BLaER1 treated with 17β-estradiol and CSF1 and Interleukin-3, amounts not matched to agents 10 nM and 100 nM (cell line): ENCODE data around the gene SCN1B.

Source experiments
- H3K27ac ChIP-seq, 11 experiments: shearing (Covaris generic); formaldehyde crosslinking; 2 replicates each; pipeline ENCODE4 v1.8.1; 2022
- H3K27me3 ChIP-seq, 11 experiments: shearing (Covaris generic); formaldehyde crosslinking; 2 replicates each; pipeline ENCODE4 v1.8.1; 2022
- H3K36me3 ChIP-seq, 11 experiments: shearing (Covaris generic); formaldehyde crosslinking; 2 replicates each; pipeline ENCODE4 v1.8.1; 2022
- H3K4me1 ChIP-seq, 10 experiments: shearing (Covaris generic); formaldehyde crosslinking; 2 replicates each; pipeline ENCODE4 v1.8.1; 2022
- H3K4me2 ChIP-seq, 11 experiments: shearing (Covaris generic); formaldehyde crosslinking; 2 replicates each; pipeline ENCODE4 v1.8.1; 2022
- H3K4me3 ChIP-seq, 10 experiments: shearing (Covaris generic); formaldehyde crosslinking; 2 replicates each; pipeline ENCODE4 v1.8.1; 2022
- H3K9ac ChIP-seq, 11 experiments: shearing (Covaris generic); formaldehyde crosslinking; 2 replicates each; pipeline ENCODE4 v1.8.1; 2022
- H3K9me3 ChIP-seq, 11 experiments: shearing (Covaris generic); formaldehyde crosslinking; replicated peaks in 1 of 11; 2 replicates each; pipeline ENCODE4 v1.8.1; 2022
- H4K20me1 ChIP-seq, 11 experiments: shearing (Covaris generic); formaldehyde crosslinking; 2 replicates each; pipeline ENCODE4 v1.8.1; 2022
- Cebpa-rat ChIP-seq, 11 experiments: shearing (Covaris generic); IDR thresholded peaks; 2 replicates each; pipeline ENCODE4 v1.8.1; 2022

The SCN1B gene

DNA sequence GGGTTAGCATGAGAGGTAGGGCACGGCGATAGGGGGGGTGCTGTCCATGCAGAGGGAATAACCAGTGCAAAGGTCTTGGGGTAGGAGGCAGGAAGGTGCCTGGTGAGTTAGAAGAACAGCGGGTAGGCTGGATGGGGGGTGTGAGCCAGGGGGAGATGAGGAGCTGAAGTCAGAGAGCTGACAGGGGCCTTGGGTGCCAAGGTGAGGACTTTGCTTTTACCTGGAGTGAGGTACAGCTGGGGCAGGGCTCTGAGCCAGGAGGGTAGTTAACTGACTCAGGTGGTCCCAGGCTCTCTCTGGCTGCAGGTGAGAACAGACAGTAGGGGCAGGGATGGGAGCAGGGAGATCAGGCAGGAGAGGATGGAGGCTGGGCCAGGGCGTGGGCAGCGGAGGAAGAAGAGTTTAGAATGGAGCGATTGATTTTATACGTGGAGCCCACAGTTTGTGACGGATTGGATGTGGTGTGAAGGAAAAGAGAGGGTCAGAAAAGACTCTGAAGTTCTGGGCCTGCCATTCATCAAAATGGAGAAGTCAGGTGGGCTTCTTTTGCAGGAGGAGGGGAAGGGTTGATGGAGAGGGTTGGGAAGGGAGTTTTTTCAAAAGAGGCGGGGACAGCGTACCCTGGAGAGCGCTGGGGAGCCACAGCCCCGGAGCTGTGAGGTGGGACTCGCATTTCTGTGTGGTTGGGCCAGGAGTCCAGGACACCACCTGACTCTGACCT is 31.3 kb upstream of the SCN1B start:
- peaks cover 0 to 18% (median 14%) of the 10 kb centered on the region in 11 experiments; a peak in 19 of 22 replicates for H3K36me3 ChIP-seq
- H3K27ac ChIP-seq, result peak overlapping the region; percentile 89 to 97 (median 93); a peak in 21 of 22 replicates
- H4K20me1 ChIP-seq, result peaks cover 20 to 33% (median 31%) of the 10 kb centered on the region in 11 experiments; a peak in 21 of 22 replicates
- peak overlapping the region; percentile 89 to 99 (median 97) for H3K4me2 ChIP-seq
- no peaks in the 10 kb centered on the region for H3K27me3 ChIP-seq
- peak overlapping the region; percentile 88 to 98 (median 92) for H3K4me3 ChIP-seq
- peaks cover 18 to 24% (median 23%) of the 10 kb centered on the region in 11 experiments for H3K9me3 ChIP-seq
- H3K4me1 ChIP-seq, result peaks cover 55 to 75% (median 71%) of the 10 kb centered on the region in 10 experiments
- H3K9ac ChIP-seq, result peak overlapping the region; percentile 89 to 99 (median 94)
- TF ChIP-seq Cebpa-rat (IDR thresholded peaks at IDR 0.05), result no peak

DNA sequence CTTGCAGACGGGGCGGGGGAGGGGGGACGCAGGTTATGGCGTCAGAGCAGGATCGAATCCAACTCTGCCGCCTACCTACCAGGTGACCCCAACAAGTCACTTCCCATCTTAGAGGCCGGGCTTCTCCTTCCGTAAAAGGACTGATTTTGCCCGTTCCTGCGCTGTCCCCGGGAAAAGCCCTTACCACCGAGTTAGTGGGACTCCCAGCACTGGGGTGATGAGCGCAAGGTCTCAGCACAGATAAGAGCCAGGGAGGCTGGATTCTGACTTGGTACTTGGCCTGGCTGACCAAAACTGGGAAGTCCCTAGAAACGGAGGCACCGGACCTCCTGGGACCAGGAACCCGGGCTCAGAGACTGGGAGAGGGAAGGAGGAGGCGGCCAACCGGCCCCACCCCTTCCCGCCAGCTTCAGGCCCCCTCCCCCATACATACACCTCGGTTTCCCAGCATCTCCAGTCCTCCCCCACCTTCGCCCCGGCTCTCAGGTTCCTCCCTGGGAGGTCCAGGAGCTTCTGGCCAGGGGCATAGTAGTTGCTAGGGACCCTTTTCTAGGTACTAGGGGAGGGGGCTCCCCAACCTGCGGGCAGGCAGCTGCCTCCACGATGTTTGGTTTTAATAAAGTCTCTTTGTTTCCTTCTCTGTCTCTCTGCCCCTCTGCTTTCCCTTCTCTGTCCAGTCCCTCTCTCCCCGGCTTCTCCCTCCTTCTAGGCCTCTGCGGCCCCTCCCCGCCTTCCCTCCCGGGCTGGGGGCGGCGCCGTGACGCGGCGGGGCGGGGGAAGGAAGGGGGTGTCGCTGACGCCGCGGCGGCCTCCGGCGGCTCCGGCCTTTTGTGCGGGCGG is 30.6 kb upstream of the SCN1B start, which contains the start of gene GRAMD1A:
TSS of gene GRAMD1A (plus strand) at position 826 of the 840 bp plus-strand sequence. CDS start 156 bp downstream, outside the sequence.
- Histone ChIP-seq H3K9ac (peak within 1 kb of the TSS; percentile 89 to 99 (median 94)), H3K27ac (peak within 1 kb of the TSS; percentile 89 to 97 (median 93)), H3K4me2 (peak within 1 kb of the TSS; percentile 89 to 99 (median 97)), H4K20me1 (peaks cover 28 to 41% (median 38%) of the 10 kb centered on the region in 11 experiments; a peak in 21 of 22 replicates), H3K27me3 (no peaks in the 10 kb centered on the region), H3K36me3 (peaks cover 0 to 26% (median 22%) of the 10 kb centered on the region in 11 experiments; a peak in 20 of 22 replicates), H3K4me3 (peak within 1 kb of the TSS; percentile 88 to 98 (median 92)), H3K4me1 (peaks cover 63 to 83% (median 79%) of the 10 kb centered on the region in 10 experiments), H3K9me3 (peaks cover 12 to 16% (median 15%) of the 10 kb centered on the region in 11 experiments)
- TF ChIP-seq Cebpa-rat (IDR thresholded peaks at IDR 0.05), result no peak

DNA sequence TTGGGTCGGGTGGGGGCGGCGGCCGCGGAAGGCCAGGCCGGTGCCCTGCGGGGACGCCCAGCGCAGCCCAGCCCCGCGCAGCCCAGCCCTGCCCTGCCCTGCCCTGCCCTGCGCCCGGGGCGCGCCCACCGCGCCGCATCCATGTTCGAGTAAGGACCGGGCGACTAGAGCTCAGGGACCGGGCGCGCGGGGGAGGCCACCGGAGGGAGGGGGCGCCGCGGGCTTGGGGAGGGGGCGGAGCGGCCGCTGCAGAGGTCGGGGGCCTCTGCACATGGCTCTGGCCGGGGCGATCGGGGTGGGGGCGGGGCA is 30.0 kb upstream of the SCN1B start:
- Histone ChIP-seq H3K4me1 (peaks cover 65 to 85% (median 80%) of the 10 kb centered on the region in 10 experiments), H3K27ac (peak overlapping the region; percentile 89 to 97 (median 93)), H3K36me3 (peaks cover under 1 to 30% (median 25%) of the 10 kb centered on the region in 11 experiments; a peak in 21 of 22 replicates), H4K20me1 (peaks cover 32 to 47% (median 44%) of the 10 kb centered on the region in 11 experiments; a peak in 21 of 22 replicates), H3K9ac (peak overlapping the region; percentile 89 to 99 (median 94)), H3K9me3 (peaks cover 6 to 11% (median 9%) of the 10 kb centered on the region in 11 experiments), H3K4me3 (peak overlapping the region; percentile 88 to 98 (median 92)), H3K27me3 (no peaks in the 10 kb centered on the region), H3K4me2 (peak overlapping the region in 8 of 11 experiments; percentile 93 to 99 (median 97); a peak in 14 of 22 replicates)
- TF ChIP-seq Cebpa-rat (IDR thresholded peaks at IDR 0.05), result no peak

DNA sequence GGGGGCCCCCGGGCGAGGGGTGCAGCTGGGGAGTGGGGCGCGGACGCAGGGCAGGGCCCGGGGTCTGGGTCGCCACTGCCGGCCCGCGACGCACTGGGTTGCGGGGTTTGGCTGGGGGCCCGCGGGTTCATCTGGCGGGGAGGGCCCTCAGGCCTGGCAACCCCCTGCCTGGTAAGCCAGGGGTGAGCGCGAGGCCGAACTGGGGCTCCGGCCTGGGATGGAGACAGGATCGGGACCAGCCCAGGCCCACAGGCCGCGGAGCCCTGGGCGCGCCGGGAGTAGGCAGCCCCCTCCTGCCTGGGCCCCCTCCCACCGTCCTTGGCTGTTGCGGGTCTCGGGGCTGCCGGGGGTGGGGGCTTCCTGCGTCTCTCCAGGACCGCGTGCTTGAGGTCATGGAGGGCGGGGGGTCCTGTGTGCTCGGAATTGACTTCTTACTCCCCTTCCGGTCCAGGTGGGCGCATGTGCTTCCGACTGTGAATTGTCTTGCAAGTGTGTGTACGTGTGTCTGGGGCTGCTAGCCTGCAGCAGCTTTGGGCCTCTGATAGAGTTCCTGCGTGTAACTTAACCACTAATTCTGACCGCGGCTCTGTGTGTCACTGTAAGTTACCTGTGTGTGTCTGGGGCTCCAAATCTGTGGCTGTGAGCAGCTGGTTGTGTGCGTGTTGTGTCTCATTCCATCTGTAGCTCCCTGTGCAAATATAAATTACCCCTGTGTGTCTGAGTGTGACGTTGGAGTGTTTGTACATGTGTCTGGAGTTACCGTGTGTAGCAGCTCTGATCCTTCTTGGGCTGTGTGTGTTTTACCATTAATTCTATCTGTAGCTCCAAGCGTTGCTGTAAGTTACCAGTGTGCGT is 29.4 kb upstream of the SCN1B start:
- H3K4me1 ChIP-seq, result peaks cover 65 to 85% (median 78%) of the 10 kb centered on the region in 10 experiments
- peaks cover 38 to 52% (median 50%) of the 10 kb centered on the region in 11 experiments; a peak in 21 of 22 replicates for H4K20me1 ChIP-seq
- H3K27ac ChIP-seq, result peak overlapping the region; percentile 71 to 97 (median 93); a peak in 21 of 22 replicates
- H3K4me2 ChIP-seq, result peak overlapping the region; percentile 87 to 99 (median 93)
- H3K27me3 ChIP-seq, result no peaks in the 10 kb centered on the region
- peak overlapping the region; percentile 88 to 98 (median 92) for H3K4me3 ChIP-seq
- H3K9me3 ChIP-seq, result peaks cover under 1 to 5% (median 3%) of the 10 kb centered on the region in 11 experiments; a peak in 17 of 22 replicates
- no peak for TF ChIP-seq Cebpa-rat (IDR thresholded peaks at IDR 0.05)
- peak overlapping the region; percentile 89 to 99 (median 94) for H3K9ac ChIP-seq
- peaks cover 7 to 36% (median 31%) of the 10 kb centered on the region in 11 experiments for H3K36me3 ChIP-seq

DNA sequence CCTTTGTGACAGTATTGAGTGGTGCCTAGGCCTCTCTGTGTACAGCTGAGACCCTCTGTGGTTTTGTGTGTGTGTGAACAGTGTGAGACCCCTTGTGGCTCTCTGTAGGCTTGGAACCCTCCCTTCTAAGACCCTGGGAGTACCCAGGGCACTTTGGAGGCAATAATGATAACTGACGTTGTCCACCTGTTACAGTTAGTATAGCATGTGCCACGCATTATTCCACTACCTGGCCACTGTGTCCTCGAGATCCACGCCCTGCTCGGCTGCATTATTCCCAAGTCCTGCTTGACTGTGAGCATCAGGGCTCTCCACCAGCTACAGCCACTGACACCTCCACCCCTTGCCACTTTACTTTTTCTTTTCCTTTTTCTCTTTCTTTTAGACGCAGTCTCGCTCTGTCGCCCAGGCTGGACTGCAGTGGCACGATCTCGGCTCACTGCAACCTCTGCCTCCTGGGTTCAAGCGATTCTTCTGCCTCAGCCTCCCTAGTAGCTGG is 28.2 kb upstream of the SCN1B start:
- Histone ChIP-seq H3K36me3 (peaks cover 19 to 48% (median 43%) of the 10 kb centered on the region in 11 experiments), H3K9ac (peak overlapping the region; percentile 89 to 99 (median 94); a peak in 21 of 22 replicates), H3K4me2 (peak overlapping the region; percentile 87 to 99 (median 93)), H3K4me3 (peak overlapping the region; percentile 88 to 98 (median 92)), H3K9me3 (no peaks in the 10 kb centered on the region), H4K20me1 (peaks cover 49 to 64% (median 62%) of the 10 kb centered on the region in 11 experiments; a peak in 21 of 22 replicates), H3K4me1 (peaks cover 59 to 81% (median 69%) of the 10 kb centered on the region in 10 experiments), H3K27ac (peak overlapping the region in 9 of 11 experiments; percentile 26 to 97 (median 90); a peak in 11 of 22 replicates), H3K27me3 (no peaks in the 10 kb centered on the region)
- no peak for TF ChIP-seq Cebpa-rat (IDR thresholded peaks at IDR 0.05)

DNA sequence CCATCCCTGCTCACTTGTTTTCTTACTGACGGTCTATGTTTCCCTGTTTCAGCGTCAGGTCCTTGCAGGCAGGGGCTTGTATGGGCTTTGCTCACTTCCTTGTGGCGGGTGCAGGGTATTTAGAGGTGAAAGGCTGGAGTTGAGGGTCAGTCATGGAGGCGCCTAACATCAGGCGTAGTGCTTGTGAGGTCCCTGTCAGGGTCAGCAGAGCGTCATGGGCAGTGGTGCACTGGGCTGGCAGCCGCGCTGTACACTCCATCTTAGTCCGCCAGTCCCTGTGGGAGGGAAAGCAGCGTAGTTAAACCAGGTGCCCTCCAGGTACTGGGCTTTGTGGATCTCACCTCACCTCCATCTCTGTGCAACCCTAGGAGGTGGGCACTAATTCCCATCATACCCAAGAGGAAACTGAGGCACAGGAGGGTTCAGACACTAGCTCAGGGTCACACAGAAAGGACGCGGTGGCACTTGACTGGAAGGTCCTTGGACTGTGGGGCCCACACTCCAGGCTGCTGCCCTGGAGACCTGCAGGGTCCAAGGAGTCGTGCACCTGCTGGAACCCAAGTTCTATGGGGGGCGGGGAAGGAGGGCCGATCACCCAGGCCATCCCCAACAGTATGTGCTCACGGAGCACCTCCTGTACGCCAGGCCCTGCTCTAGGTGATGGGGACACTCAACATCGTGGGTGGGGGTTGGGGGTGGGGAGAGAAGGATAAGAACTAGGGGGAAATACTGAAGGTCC is 25.6 kb upstream of the SCN1B start:
- no peak overlapping the region for H3K4me3 ChIP-seq
- peaks cover 39 to 71% (median 48%) of the 10 kb centered on the region in 10 experiments for H3K4me1 ChIP-seq
- H3K9ac ChIP-seq, result peak overlapping the region in 9 of 11 experiments; percentile 31 to 65 (median 45); a peak in 9 of 22 replicates
- no peaks in the 10 kb centered on the region for H3K9me3 ChIP-seq
- peak overlapping the region in 2 of 11 experiments; percentile 32 to 61; a peak in 3 of 22 replicates for H3K27ac ChIP-seq
- H3K4me2 ChIP-seq, result peak overlapping the region in 10 of 11 experiments; percentile 5 to 99 (median 92); a peak in 16 of 22 replicates
- peaks cover 56 to 90% (median 88%) of the 10 kb centered on the region in 11 experiments; a peak in 21 of 22 replicates for H4K20me1 ChIP-seq
- H3K27me3 ChIP-seq, result no peaks in the 10 kb centered on the region
- TF ChIP-seq Cebpa-rat (IDR thresholded peaks at IDR 0.05), result no peak
- H3K36me3 ChIP-seq, result peaks cover 35 to 74% (median 69%) of the 10 kb centered on the region in 11 experiments
